Hepatocyte (in vitro differentiated cells): ENCODE results near the gene ZNF653. TPM values are rescaled to one million over a fixed set of nuclear protein-coding genes. Genes with fewer than 3 reads are reported as not detected.
"Not testable (repeated sequence)": the region's sequence is repeated elsewhere in the genome, so short reads cannot be mapped to it uniquely, and the experiment has no call there.

Experiments used
- DNase-seq: peaks from one replicate; pipeline ENCODE4 v3.0.0-alpha.2; 2016; ENCODE audit warnings: low spot score
- H2AFZ ChIP-seq: fragments of 200-600 bp; sonication (generic); 2 replicates; pipeline ENCODE4 v1.6.0; 2016; ENCODE audit warnings: antibody characterized with exemption, mild to moderate bottlenecking
- H3K27ac ChIP-seq: fragments of 200-600 bp; sonication (generic); 2 replicates; pipeline ENCODE4 v1.5.1; 2016; ENCODE audit warnings: mild to moderate bottlenecking
- H3K27me3 ChIP-seq: fragments of 200-600 bp; sonication (generic); 2 replicates; pipeline ENCODE4 v1.6.1; 2016
- H3K36me3 ChIP-seq: fragments of 200-600 bp; sonication (generic); replicated peaks from 2 replicates; pipeline ENCODE4 v1.5.1; 2016; ENCODE audit warnings: low read depth; ENCODE audit not compliant: insufficient read depth
- H3K4me1 ChIP-seq: fragments of 200-600 bp; sonication (generic); 2 replicates; pipeline ENCODE4 v1.5.1; 2016; ENCODE audit warnings: mild to moderate bottlenecking, moderate library complexity; ENCODE audit not compliant: insufficient read depth
- H3K4me2 ChIP-seq: fragments of 200-600 bp; sonication (generic); 2 replicates; pipeline ENCODE4 v1.6.0; 2016
- H3K4me3 ChIP-seq: fragments of 200-600 bp; sonication (generic); 2 replicates; pipeline ENCODE4 v1.5.1; 2016; ENCODE audit warnings: mild to moderate bottlenecking
- H3K79me2 ChIP-seq: fragments of 200-600 bp; sonication (generic); 2 replicates; pipeline ENCODE4 v1.6.0; 2017; ENCODE audit warnings: mild to moderate bottlenecking
- H3K9me2 ChIP-seq: fragments of 200-600 bp; sonication (generic); replicated peaks from 2 replicates; pipeline ENCODE4 v1.6.0; 2017; ENCODE audit warnings: mild to moderate bottlenecking; ENCODE audit not compliant: insufficient read depth
- H3K9me3 ChIP-seq: fragments of 200-600 bp; sonication (generic); 2 replicates; pipeline ENCODE4 v1.5.1; 2016; ENCODE audit warnings: low read depth, mild to moderate bottlenecking
- H4K20me1 ChIP-seq: fragments of 200-600 bp; sonication (generic); 2 replicates; pipeline ENCODE4 v1.6.0; 2016; ENCODE audit warnings: mild to moderate bottlenecking; ENCODE audit not compliant: insufficient read depth, poor library complexity, severe bottlenecking
- EZH2 ChIP-seq: fragments of 200-600 bp; sonication (generic); IDR thresholded peaks from 2 replicates; pipeline ENCODE4 v1.6.1; 2016; ENCODE audit warnings: antibody characterized with exemption, mild to moderate bottlenecking, borderline replicate concordance
- EZH2phosphoT487 ChIP-seq: fragments of 200-600 bp; sonication (generic); IDR thresholded peaks from one replicate; pipeline ENCODE4 v1.6.1; 2018; ENCODE audit warnings: antibody characterized with exemption, mild to moderate bottlenecking, low read depth, moderate library complexity; ENCODE audit not compliant: unreplicated experiment, severe bottlenecking
- WGBS: methylation state at CpG from one replicate; pipeline ENCODE4 v1.1.6; 2016; ENCODE audit warnings: low lambda C conversion rate; ENCODE audit errors: missing lambda C conversion rate; 5-methylcytosine and 5-hydroxymethylcytosine counted together
- polyA plus RNA-seq: library from polyadenylated mRNA; unstranded; fragments of >200 nt; fragmentation: Nextera tagmentation; extraction: Ambion mirVana; gene quantifications from 2 replicates; pipeline ENCODE4 v1.2.1, GENCODE V29; 2016
- total RNA-seq: library from RNA; depleted of rRNA; stranded (reverse); fragments of >200 nt; gene quantifications from 2 replicates; pipeline ENCODE4 v1.2.3, GENCODE V29; 2014
- TF ChIP-seq, protein P1 (sequence below): fragments of 200-600 bp; sonication (generic); IDR thresholded peaks from 2 replicates; pipeline ENCODE4 v1.5.1; 2016; ENCODE audit warnings: antibody characterized with exemption, mild to moderate bottlenecking; ENCODE audit not compliant: poor library complexity

The ZNF653 gene
- total and polyA plus RNA-seq, 2 experiments from 2014 or later, result 8.4 to 9.6 TPM

GRCh38 chr19:11457115-11457514 lies 48.5 kb downstream of the ZNF653 start:
- Histone ChIP-seq H2AFZ (no peak overlapping the region), H3K27me3 (no peaks in the 10 kb centered on the region), H3K79me2 (no peaks in the 10 kb centered on the region), H3K36me3 (no peaks in the 10 kb centered on the region), H3K9me2 (no peaks in the 10 kb centered on the region), H3K4me3 (no peak overlapping the region), H3K4me2 (no peak overlapping the region), H3K27ac (no peak overlapping the region), H4K20me1 (no peaks in the 10 kb centered on the region), H3K9me3 (no peaks in the 10 kb centered on the region), H3K4me1 (no peaks in the 10 kb centered on the region)
- DNase-seq, result peak; percentile 45
- WGBS, result 24% methylated on average over 6 of the region's 18 CpGs
- no peak for TF ChIP-seq EZH2
- no peak for TF ChIP-seq EZH2phosphoT487
- TF ChIP-seq, protein P1, sequence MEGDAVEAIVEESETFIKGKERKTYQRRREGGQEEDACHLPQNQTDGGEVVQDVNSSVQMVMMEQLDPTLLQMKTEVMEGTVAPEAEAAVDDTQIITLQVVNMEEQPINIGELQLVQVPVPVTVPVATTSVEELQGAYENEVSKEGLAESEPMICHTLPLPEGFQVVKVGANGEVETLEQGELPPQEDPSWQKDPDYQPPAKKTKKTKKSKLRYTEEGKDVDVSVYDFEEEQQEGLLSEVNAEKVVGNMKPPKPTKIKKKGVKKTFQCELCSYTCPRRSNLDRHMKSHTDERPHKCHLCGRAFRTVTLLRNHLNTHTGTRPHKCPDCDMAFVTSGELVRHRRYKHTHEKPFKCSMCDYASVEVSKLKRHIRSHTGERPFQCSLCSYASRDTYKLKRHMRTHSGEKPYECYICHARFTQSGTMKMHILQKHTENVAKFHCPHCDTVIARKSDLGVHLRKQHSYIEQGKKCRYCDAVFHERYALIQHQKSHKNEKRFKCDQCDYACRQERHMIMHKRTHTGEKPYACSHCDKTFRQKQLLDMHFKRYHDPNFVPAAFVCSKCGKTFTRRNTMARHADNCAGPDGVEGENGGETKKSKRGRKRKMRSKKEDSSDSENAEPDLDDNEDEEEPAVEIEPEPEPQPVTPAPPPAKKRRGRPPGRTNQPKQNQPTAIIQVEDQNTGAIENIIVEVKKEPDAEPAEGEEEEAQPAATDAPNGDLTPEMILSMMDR, result no peak

DNA sequence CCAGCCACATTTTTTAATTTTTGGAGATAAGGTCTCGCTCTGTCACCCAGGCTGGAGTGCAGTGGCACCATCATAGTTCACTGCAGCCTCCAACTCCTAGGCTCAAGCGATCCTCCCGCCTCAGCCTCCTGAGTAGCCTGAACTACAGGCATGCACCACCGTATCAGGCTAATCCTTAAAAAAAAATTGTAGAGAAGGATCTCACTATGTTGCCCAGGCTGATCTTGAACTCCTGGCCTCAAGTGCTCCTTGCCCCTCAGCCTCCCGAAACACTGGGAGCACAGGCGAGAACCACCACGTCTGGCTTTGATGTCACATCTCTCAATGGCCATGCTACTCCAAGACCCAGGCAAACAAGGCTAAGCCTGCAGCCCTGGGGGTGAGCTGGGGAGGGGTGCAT lies 49.0 kb downstream of the ZNF653 start:
- Histone ChIP-seq H3K36me3 (no peaks in the 10 kb centered on the region), H3K9me2 (no peaks in the 10 kb centered on the region), H3K27me3 (no peaks in the 10 kb centered on the region), H3K27ac (no peak overlapping the region), H3K9me3 (no peaks in the 10 kb centered on the region), H3K4me3 (no peak overlapping the region), H3K4me1 (peaks cover 2% of the 10 kb centered on the region), H3K79me2 (no peaks in the 10 kb centered on the region), H4K20me1 (no peaks in the 10 kb centered on the region), H2AFZ (no peak overlapping the region), H3K4me2 (no peak overlapping the region)
- WGBS, result 91% methylated on average over 7 of the region's 7 CpGs
- TF ChIP-seq, protein P1, result no peak
- TF ChIP-seq EZH2phosphoT487 (no peak), EZH2 (no peak)
- DNase-seq, result no peak

- H2AFZ ChIP-seq, H3K79me2 ChIP-seq, H3K27me3 ChIP-seq, H3K36me3 ChIP-seq, H3K4me1 ChIP-seq, H3K4me3 ChIP-seq, H4K20me1 ChIP-seq, H3K27ac ChIP-seq, H3K4me2 ChIP-seq, DNase-seq, H3K9me2 ChIP-seq, H3K9me3 ChIP-seq: not testable (repeated sequence)
- WGBS, result 93% methylated on average over 9 of the region's 9 CpGs
Observed at GRCh38 chr19:11455233-11455554, 50.4 kb downstream of the ZNF653 start.

- Histone ChIP-seq H3K9me2 (no peaks in the 10 kb centered on the region), H3K4me2 (no peak overlapping the region), H3K27me3 (no peaks in the 10 kb centered on the region), H4K20me1 (no peaks in the 10 kb centered on the region), H3K27ac (no peak overlapping the region), H3K9me3 (no peaks in the 10 kb centered on the region), H2AFZ (no peak overlapping the region), H3K4me3 (no peak overlapping the region), H3K79me2 (no peaks in the 10 kb centered on the region), H3K4me1 (peaks cover 2% of the 10 kb centered on the region), H3K36me3 (no peaks in the 10 kb centered on the region)
- no peak for TF ChIP-seq EZH2
- TF ChIP-seq EZH2phosphoT487, result no peak
- TF ChIP-seq, protein P1, result peak; percentile 27
- no peak for DNase-seq
- 87% methylated on average over 17 of the region's 27 CpGs for WGBS
Observed at GRCh38 chr19:11453468-11454341, 51.9 kb downstream of the ZNF653 start.
